Neural cell (in vitro differentiated cells): Measurements from ENCODE around the gene HMGCS2.

Experiments
- EP300 ChIP-seq: fragments of 450-650 bp; conservative IDR thresholded peaks from 2 replicates; pipeline ENCODE4 v1.6.1; 2014; ENCODE audit warnings: antibody characterized with exemption, mild to moderate bottlenecking, moderate library complexity; ENCODE audit not compliant: poor library complexity, severe bottlenecking
- EZH2 ChIP-seq: fragments of 200-600, 300-800 bp; shearing (Covaris generic), sonication (generic); IDR thresholded peaks from 2 replicates; pipeline ENCODE4 v1.6.1; 2014; ENCODE audit warnings: antibody characterized with exemption, low read length, borderline replicate concordance, mild to moderate bottlenecking; ENCODE audit not compliant: insufficient read depth, poor library complexity, severe bottlenecking
- POLR2AphosphoS5 ChIP-seq: IDR thresholded peaks from 2 replicates; pipeline ENCODE4 v1.6.1; 2012
- TF ChIP-seq, protein P1 (sequence below): fragments of 450-650 bp; IDR thresholded peaks from 2 replicates; pipeline ENCODE4 v1.5.1; 2014; ENCODE audit warnings: antibody characterized with exemption, mild to moderate bottlenecking, moderate library complexity; ENCODE audit not compliant: poor library complexity, severe bottlenecking

DNA sequence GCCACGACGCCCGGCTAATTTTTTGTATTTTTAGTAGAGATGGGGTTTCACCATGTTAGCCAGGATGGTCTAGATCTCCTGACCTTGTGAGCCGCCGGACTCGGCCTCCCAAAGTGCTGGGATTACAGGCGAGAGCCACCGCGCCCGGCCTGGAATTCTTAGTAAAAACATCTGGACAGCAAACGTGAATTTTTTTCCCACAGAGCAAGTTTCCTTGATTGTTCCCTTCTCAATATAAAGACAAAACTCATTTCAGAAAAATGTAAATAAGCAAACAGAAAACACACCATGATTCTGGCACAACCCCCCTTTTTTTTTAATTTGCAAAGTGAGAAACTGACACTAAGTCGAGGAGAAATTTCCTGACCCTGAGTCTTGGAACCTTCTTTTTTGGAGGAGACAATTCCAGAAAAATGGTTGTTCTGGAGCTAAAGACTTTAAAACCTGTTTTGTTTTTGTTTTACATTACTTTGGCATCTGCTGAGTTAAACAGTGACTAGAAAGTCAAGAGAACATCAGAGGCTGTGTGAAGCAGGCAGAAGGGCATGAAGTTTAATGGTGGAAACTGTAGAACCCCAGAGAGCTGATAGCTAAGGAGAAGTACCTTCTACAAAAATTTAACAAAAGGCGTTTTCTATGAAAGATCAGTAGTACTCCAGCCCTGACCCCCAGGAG lies 10.3 kb upstream of the HMGCS2 start:
- TF ChIP-seq, protein P1, sequence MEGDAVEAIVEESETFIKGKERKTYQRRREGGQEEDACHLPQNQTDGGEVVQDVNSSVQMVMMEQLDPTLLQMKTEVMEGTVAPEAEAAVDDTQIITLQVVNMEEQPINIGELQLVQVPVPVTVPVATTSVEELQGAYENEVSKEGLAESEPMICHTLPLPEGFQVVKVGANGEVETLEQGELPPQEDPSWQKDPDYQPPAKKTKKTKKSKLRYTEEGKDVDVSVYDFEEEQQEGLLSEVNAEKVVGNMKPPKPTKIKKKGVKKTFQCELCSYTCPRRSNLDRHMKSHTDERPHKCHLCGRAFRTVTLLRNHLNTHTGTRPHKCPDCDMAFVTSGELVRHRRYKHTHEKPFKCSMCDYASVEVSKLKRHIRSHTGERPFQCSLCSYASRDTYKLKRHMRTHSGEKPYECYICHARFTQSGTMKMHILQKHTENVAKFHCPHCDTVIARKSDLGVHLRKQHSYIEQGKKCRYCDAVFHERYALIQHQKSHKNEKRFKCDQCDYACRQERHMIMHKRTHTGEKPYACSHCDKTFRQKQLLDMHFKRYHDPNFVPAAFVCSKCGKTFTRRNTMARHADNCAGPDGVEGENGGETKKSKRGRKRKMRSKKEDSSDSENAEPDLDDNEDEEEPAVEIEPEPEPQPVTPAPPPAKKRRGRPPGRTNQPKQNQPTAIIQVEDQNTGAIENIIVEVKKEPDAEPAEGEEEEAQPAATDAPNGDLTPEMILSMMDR: no peak
- TF ChIP-seq EZH2: no peak
- TF ChIP-seq POLR2AphosphoS5: no peak
- TF ChIP-seq EP300: no peak
